ENCODE data around the gene RB1.

- no peak for TF ChIP-seq POLR2A (IDR thresholded peaks at IDR 0.05)
- TF ChIP-seq, protein P1, sequence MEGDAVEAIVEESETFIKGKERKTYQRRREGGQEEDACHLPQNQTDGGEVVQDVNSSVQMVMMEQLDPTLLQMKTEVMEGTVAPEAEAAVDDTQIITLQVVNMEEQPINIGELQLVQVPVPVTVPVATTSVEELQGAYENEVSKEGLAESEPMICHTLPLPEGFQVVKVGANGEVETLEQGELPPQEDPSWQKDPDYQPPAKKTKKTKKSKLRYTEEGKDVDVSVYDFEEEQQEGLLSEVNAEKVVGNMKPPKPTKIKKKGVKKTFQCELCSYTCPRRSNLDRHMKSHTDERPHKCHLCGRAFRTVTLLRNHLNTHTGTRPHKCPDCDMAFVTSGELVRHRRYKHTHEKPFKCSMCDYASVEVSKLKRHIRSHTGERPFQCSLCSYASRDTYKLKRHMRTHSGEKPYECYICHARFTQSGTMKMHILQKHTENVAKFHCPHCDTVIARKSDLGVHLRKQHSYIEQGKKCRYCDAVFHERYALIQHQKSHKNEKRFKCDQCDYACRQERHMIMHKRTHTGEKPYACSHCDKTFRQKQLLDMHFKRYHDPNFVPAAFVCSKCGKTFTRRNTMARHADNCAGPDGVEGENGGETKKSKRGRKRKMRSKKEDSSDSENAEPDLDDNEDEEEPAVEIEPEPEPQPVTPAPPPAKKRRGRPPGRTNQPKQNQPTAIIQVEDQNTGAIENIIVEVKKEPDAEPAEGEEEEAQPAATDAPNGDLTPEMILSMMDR (IDR thresholded peaks at IDR 0.05): no peak
These were observed 100.4 kb downstream of the RB1 start for GRCh38 chr13:48403913-48404312.

Data from Peyer's patch (tissue), 4 donors.